ENCODE measurements around the gene NBR1. TPM values are rescaled to one million over a fixed set of nuclear protein-coding genes. Genes with fewer than 3 reads are reported as not detected.

The NBR1 gene
- total and polyA plus RNA-seq, 2 experiments from 2014 or later: 12.6 to 36.8 TPM

- TF ChIP-seq ZNF462 (CRISPR knock-in tag; IDR thresholded peaks at IDR 0.05): no peak
- no peak for TF ChIP-seq EZH2 (IDR thresholded peaks at IDR 0.05; ENCODE audit: low read depth, unreplicated experiment)
- no peak for TF ChIP-seq NANOG (IDR thresholded peaks at IDR 0.05; ENCODE audit: borderline replicate concordance)
Observed at GRCh38 chr17:43193251-43193650, 22.2 kb downstream of the NBR1 start (continued).

DNA sequence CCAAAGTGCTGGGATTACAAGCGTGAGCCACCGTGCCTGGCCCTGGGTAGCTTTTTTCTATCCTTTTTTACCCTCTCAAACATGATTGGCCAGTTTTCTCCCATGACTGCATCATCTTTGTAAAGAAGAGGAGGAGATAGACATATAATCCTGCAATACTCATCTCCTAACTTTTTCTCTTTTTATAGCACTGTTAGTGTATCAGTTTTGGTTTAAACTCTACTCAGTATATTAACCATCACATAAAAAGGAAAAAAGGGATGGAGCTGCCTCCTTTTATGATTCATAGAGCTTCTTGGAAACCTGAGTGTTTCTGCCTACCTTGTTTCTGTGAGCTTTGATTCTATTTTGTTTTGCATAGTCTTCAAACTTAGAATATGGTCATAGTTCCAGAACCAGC, 28.6 kb downstream of the NBR1 start:
- Mint-ChIP-seq H3K27me3 (ENCODE audit: insufficient read depth, low read depth, poor library complexity) (no peaks in the 10 kb centered on the region), H3K9me3 (no peaks in the 10 kb centered on the region), H3K4me1 (no peaks in the 10 kb centered on the region), H3K36me3 (ENCODE audit: low read depth) (peaks cover 56% of the 10 kb centered on the region), H3K4me3 (no peak overlapping the region), H3K27ac (no peak overlapping the region)
- Histone ChIP-seq H3K36me3 (ENCODE audit: insufficient read depth) (peaks cover 12% of the 10 kb centered on the region), H3K4me1 (ENCODE audit: insufficient read depth) (no peaks in the 10 kb centered on the region), H3K4me3 (no peak overlapping the region), H4K20me1 (replicated peaks; ENCODE audit: insufficient read depth) (0 out of 2 replicates have a peak, but pooled peaks cover under 1% of the 10 kb centered on the region), H3K4me2 (no peak overlapping the region), H3K27me3 (ENCODE audit: insufficient read depth) (no peaks in the 10 kb centered on the region), H3K79me2 (replicated peaks; ENCODE audit: insufficient read depth) (no peaks in the 10 kb centered on the region), H2AFZ (no peak overlapping the region), H3F3A (replicated peaks; ENCODE audit: low read depth) (no peaks in the 10 kb centered on the region), H3K27ac (ENCODE audit: low read depth) (no peak overlapping the region), H3K9me2 (ENCODE audit: insufficient read depth) (no peaks in the 10 kb centered on the region)
- no peak for ATAC-seq
- no peak for DNase-seq (ENCODE audit: low spot score)
- TF ChIP-seq STAT1 (IDR thresholded peaks at IDR 0.05; ENCODE audit: unreplicated experiment): no peak
- no peak for TF ChIP-seq NANOG (IDR thresholded peaks at IDR 0.05; ENCODE audit: borderline replicate concordance)
- TF ChIP-seq CREB1 (CRISPR knock-in tag; IDR thresholded peaks at IDR 0.05; ENCODE audit: low read depth): no peak
- TF ChIP-seq, protein P1, sequence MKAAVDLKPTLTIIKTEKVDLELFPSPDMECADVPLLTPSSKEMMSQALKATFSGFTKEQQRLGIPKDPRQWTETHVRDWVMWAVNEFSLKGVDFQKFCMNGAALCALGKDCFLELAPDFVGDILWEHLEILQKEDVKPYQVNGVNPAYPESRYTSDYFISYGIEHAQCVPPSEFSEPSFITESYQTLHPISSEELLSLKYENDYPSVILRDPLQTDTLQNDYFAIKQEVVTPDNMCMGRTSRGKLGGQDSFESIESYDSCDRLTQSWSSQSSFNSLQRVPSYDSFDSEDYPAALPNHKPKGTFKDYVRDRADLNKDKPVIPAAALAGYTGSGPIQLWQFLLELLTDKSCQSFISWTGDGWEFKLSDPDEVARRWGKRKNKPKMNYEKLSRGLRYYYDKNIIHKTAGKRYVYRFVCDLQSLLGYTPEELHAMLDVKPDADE (IDR thresholded peaks at IDR 0.05): no peak
- no peak for TF ChIP-seq JUNB (IDR thresholded peaks at IDR 0.05; ENCODE audit: unreplicated experiment)
- no peak for TF ChIP-seq REST (IDR thresholded peaks at IDR 0.05; ENCODE audit: unreplicated experiment)
- TF ChIP-seq EZH2 (IDR thresholded peaks at IDR 0.05; ENCODE audit: low read depth, unreplicated experiment): no peak

All from GM23338 (cell line).